Activated B cell treated with CpG ODN at 0.5 μM for 24 hours (primary cell): Measurements from ENCODE around the gene LEKR1. TPM values are rescaled to one million over a fixed set of nuclear protein-coding genes. Genes with fewer than 3 reads are reported as not detected.
"Not testable (repeated sequence)": the region's sequence is repeated elsewhere in the genome, so short reads cannot be mapped to it uniquely, and the experiment has no call there.

Experiments
- ATAC-seq: fragments of 200-7000 bp; cut with Tn5 transposase; one replicate; pipeline ENCODE4 v1.10.0; 2021; ENCODE audit warnings: low read depth, mild to moderate bottlenecking, moderate library complexity
- CTCF ChIA-PET: fragments of 350-600 bp; sonication (Branson Sonifier 250); formaldehyde crosslinking; loops from one replicate; lab custom pipeline; 2021; ENCODE audit warnings: antibody characterized with exemption; lab: Charles Lee
- POLR2A ChIA-PET: fragments of 350-600 bp; sonication (Branson Sonifier 250); formaldehyde crosslinking; loops from one replicate; lab custom pipeline; 2021; ENCODE audit warnings: antibody characterized with exemption; lab: Charles Lee
- DNase-seq: peaks from one replicate; pipeline ENCODE4 v3.0.0; 2022
- H3K27ac Mint-ChIP-seq: one replicate; pipeline ENCODE4 v1.8.0; 2020; ENCODE audit warnings: mixed read lengths
- H3K27me3 Mint-ChIP-seq: one replicate; pipeline ENCODE4 v1.8.0; 2021; ENCODE audit warnings: mixed read lengths
- H3K36me3 Mint-ChIP-seq: one replicate; pipeline ENCODE4 v1.8.0; 2021; ENCODE audit warnings: low read depth, mixed read lengths
- H3K4me1 Mint-ChIP-seq: one replicate; pipeline ENCODE4 v1.8.0; 2021; ENCODE audit warnings: mixed read lengths
- H3K4me3 Mint-ChIP-seq: one replicate; pipeline ENCODE4 v1.8.0; 2020; ENCODE audit warnings: mild to moderate bottlenecking, mixed read lengths
- H3K9me3 Mint-ChIP-seq: one replicate; pipeline ENCODE4 v1.8.0; 2020; ENCODE audit warnings: mixed read lengths
- CTCF ChIP-seq: fragments of 200-600 bp; IDR thresholded peaks from one replicate; pipeline ENCODE4 v1.8.0; 2022; ENCODE audit warnings: antibody characterized with exemption, mild to moderate bottlenecking
- intact Hi-C: fragments of 100-400 bp; cut with micrococcal nuclease; formaldehyde crosslinking; loops from one replicate; pipeline ENCODE4 v1.15.1; 2024
- total RNA-seq: library from RNA; stranded (reverse); gene quantifications from 2 replicates; pipeline ENCODE4 v1.2.3, GENCODE V29; 2022

LEKR1 gene
- total RNA-seq, 1 donor from 2014 or later, result 2.8 TPM

- DNase-seq, result no peak
- ChIA-PET POLR2A (no interaction called here), CTCF (no interaction called here)
- no peak overlapping the region for H3K4me3 Mint-ChIP-seq
- no peaks in the 10 kb centered on the region for H3K27me3 Mint-ChIP-seq
- no peaks in the 10 kb centered on the region for H3K4me1 Mint-ChIP-seq
- no peak for TF ChIP-seq CTCF
- H3K36me3 Mint-ChIP-seq, result peaks cover 6% of the 10 kb centered on the region
- H3K9me3 Mint-ChIP-seq, result peaks cover 1% of the 10 kb centered on the region
- intact Hi-C loops, result no loop called here
- ATAC-seq, result no peak
- H3K27ac Mint-ChIP-seq, result no peak overlapping the region
Measured at GRCh38 chr3:156867920-156868319, 41.8 kb downstream of the LEKR1 start.

DNA sequence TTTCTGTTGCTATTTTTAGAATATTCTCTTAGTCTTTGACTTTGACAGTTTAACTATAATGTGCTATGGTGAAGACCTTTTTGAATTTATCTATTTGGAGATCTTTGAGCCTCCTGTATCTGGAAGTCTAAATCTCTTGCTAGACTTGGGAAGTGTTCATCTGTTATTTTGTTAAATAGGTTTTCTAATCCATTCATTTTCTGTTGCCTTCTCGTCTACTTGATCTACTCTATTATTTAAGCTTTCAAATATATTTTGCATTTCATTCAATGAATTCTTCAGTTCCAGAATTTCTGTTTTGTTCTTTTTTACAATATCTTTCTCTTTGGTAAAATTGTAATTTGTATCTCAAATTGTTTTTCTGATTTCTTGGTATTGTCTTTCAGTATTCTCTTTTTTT, 47.8 kb downstream of the LEKR1 start:
- no peak for ATAC-seq
- TF ChIP-seq CTCF, result no peak
- Mint-ChIP-seq H3K36me3 (peaks cover 31% of the 10 kb centered on the region), H3K4me1 (no peaks in the 10 kb centered on the region), H3K4me3 (no peak overlapping the region), H3K27ac (no peak overlapping the region), H3K9me3 (peaks cover 39% of the 10 kb centered on the region), H3K27me3 (no peaks in the 10 kb centered on the region)
- POLR2A ChIA-PET, result no interaction called here
- intact Hi-C loops, result no loop called here
- CTCF ChIA-PET, result no interaction called here
- no peak for DNase-seq

GRCh38 chr3:156879491-156879890, 53.3 kb downstream of the LEKR1 start:
- CTCF ChIA-PET, H3K4me3 Mint-ChIP-seq, H3K4me1 Mint-ChIP-seq, POLR2A ChIA-PET, intact Hi-C loops, ATAC-seq, H3K27me3 Mint-ChIP-seq, DNase-seq, H3K27ac Mint-ChIP-seq: not testable (repeated sequence)
- Mint-ChIP-seq H3K36me3 (peaks cover 30% of the 10 kb centered on the region), H3K9me3 (peaks cover 47% of the 10 kb centered on the region)

DNA sequence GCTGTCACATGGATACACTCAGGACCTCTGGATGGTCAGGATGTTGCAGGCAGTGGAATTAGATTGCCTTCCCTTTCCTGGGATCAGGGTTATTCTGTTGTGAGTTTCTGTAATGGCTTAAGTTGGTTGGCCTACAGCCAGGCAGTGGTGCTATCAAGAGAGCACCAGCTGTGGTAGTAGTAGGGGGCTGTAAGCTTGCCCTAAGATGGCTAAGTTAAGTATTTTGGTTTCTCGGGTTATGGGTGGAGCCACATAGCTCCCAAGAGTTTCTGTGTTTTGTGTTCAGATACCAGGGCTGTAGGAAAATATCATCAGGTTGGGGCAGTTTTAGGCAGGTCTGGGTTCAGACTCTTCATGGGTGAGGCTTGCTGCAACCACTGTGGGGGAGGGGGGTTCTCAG, 59.6 kb downstream of the LEKR1 start:
- TF ChIP-seq CTCF, result no peak
- Mint-ChIP-seq H3K27me3 (no peaks in the 10 kb centered on the region), H3K4me1 (no peaks in the 10 kb centered on the region), H3K4me3 (no peak overlapping the region), H3K27ac (no peak overlapping the region), H3K9me3 (peaks cover 22% of the 10 kb centered on the region), H3K36me3 (peaks cover 8% of the 10 kb centered on the region)
- DNase-seq (no peak), ATAC-seq (no peak)
- ChIA-PET CTCF (no interaction called here), POLR2A (no interaction called here)
- intact Hi-C loops, result no loop called here

DNA sequence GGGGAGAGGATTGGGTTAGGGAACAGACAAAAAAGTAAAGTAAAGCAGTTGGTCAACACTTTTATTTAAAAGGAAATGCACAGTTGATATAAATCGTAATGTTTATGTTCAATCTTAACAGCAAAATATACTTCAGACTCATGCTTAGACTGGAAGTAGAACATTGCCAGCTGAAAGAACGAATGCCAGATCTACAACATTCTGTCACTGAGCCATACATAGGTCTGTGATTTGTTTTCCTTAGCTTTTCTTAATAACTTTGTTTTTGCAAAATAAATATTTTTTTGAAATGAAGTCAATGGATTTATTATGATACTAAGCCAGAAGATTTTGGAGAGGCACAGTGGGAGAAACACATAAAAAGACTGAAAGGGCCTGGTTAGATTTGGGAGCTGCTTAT, 62.0 kb downstream of the LEKR1 start:
- DNase-seq (no peak), ATAC-seq (no peak)
- H3K9me3 Mint-ChIP-seq, result peaks cover 20% of the 10 kb centered on the region
- CTCF ChIA-PET, result interaction anchor here (0.9 kb wide), 1 partner anchor 68 kb away, joined by 3 read pairs; no protein-coding TSS in a partner anchor
- no peak for TF ChIP-seq CTCF
- H3K27ac Mint-ChIP-seq, result no peak overlapping the region
- POLR2A ChIA-PET, result no interaction called here
- no peak overlapping the region for H3K4me3 Mint-ChIP-seq
- peaks cover 6% of the 10 kb centered on the region for H3K36me3 Mint-ChIP-seq
- H3K27me3 Mint-ChIP-seq, result no peaks in the 10 kb centered on the region
- H3K4me1 Mint-ChIP-seq, result no peaks in the 10 kb centered on the region
- intact Hi-C loops, result no loop called here

GRCh38 chr3:156888576-156888975, 62.4 kb downstream of the LEKR1 start:
- intact Hi-C loops, result no loop called here
- H3K36me3 Mint-ChIP-seq, result peaks cover 5% of the 10 kb centered on the region
- DNase-seq, result no peak
- ChIA-PET POLR2A (no interaction called here), CTCF (interaction anchor here (0.9 kb wide), 1 partner anchor 68 kb away, joined by 3 read pairs; no protein-coding TSS in a partner anchor)
- no peaks in the 10 kb centered on the region for H3K4me1 Mint-ChIP-seq
- H3K27me3 Mint-ChIP-seq, result no peaks in the 10 kb centered on the region
- peaks cover 16% of the 10 kb centered on the region for H3K9me3 Mint-ChIP-seq
- no peak overlapping the region for H3K27ac Mint-ChIP-seq
- no peak for TF ChIP-seq CTCF
- no peak for ATAC-seq
- H3K4me3 Mint-ChIP-seq, result no peak overlapping the region
